Upper lobe of right lung (tissue), 1 donor: ENCODE results near the gene PHF20. TPM values are rescaled to one million over a fixed set of nuclear protein-coding genes. Genes with fewer than 3 reads are reported as not detected.
"Not testable (repeated sequence)": the region's sequence is repeated elsewhere in the genome, so short reads cannot be mapped to it uniquely, and the experiment has no call there.

Experiments
- ATAC-seq: fragments of 200-7000 bp; cut with Tn5 transposase; one replicate; pipeline ENCODE4 v1.9.1; 2020; ENCODE audit warnings: mild to moderate bottlenecking, moderate library complexity
- DNase-seq: peaks from one replicate; pipeline ENCODE4 v3.0.0-alpha.2; 2020
- H3K27ac ChIP-seq: fragments of 200-600 bp; one replicate; pipeline ENCODE4 v1.8.0; 2022
- H3K27me3 ChIP-seq: fragments of 200-600 bp; one replicate; pipeline ENCODE4 v1.8.0; 2022; ENCODE audit warnings: mild to moderate bottlenecking
- H3K36me3 ChIP-seq: fragments of 200-600 bp; one replicate; pipeline ENCODE4 v1.8.0; 2022
- H3K4me1 ChIP-seq: fragments of 200-600 bp; one replicate; pipeline ENCODE4 v1.8.0; 2022
- H3K4me3 ChIP-seq: fragments of 200-600 bp; one replicate; pipeline ENCODE4 v1.8.0; 2022; ENCODE audit warnings: mild to moderate bottlenecking
- H3K9me3 ChIP-seq: fragments of 200-600 bp; one replicate; pipeline ENCODE4 v1.8.0; 2022
- intact Hi-C: fragments of 100-400 bp; cut with DNase I; formaldehyde crosslinking; loops from one replicate; pipeline ENCODE4 v1.11.0; 2022
- long read RNA-seq: library from polyadenylated mRNA; unstranded; transcript quantifications from one replicate; pipeline ENCODE4 v2.0.0, GENCODE V29; 2021
- total RNA-seq: library from RNA; stranded (reverse); fragmentation: NEBNext Ultra II Directional; extraction: Animal tissue kit (Norgen Biotek cat#: 25700); gene quantifications from one replicate; pipeline ENCODE4 v1.2.1, GENCODE V29; 2021
- TF ChIP-seq, protein P1 (sequence below): fragments of 200-600 bp; IDR thresholded peaks from one replicate; pipeline ENCODE4 v1.8.0; 2022; ENCODE audit warnings: antibody characterized with exemption
- donor health status: DM: no; HTN: yes; CAD: no; lungs with severe emphysema.

The PHF20 gene
- 56.5 TPM for total RNA-seq
- long read RNA-seq, full-length matches to known transcripts = 6 of 39 reads
- long read RNA-seq, partial matches to known transcripts = 23 of 39 reads
- long read RNA-seq, other reads (novel, unspliced or antisense) = 10 of 39 reads

DNA sequence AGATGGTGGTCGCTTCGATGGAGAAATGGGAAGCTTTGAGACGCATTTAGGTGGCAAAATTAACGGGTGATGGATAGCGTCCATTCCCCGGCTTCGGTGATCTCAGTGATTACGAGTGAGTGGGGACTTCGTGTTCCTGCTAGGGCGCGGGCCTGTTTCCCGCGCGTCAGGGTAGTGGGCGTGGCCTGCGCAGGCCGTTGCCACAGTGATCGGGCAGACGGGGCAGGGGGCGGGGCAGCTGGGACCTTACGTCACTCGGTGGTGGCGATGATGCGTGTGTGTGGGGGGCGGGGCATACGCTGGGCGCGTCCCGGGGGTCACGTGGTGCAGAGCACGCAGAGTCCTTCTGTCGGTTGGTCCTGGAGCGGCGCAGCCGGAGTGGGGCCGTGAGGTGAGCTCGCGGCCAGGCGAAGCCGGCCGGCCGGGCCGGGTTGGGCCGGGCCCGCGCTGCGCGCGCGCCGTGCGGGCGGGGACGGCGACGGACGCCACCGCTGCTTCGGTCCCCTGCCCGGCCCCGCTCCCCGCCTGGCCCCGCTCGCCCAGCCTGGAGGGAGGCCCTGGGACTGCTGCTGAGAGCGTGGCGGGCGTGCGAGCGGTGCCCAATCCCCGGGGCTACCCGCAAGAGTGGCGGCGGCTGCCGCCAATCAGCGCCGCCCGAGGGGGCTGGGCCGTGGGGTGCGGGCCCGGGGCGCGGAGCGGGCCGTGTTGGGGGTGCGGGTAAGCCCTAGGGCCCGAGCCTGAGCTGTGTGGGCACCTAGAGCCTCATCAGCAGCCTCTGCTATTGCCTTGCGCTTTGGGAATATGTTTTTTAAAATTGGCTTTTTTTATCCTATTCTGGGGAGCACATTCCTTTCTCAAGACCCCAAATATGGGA is at the start of gene PHF20:
PHF20 (plus strand) TSS at position 327 of the 874 bp plus-strand sequence. CDS start 29,508 bp downstream, outside the sequence.
- H3K27me3 ChIP-seq = no peaks in the 10 kb centered on the region
- H3K4me1 ChIP-seq = peaks cover 66% of the 10 kb centered on the region
- TF ChIP-seq, protein P1, sequence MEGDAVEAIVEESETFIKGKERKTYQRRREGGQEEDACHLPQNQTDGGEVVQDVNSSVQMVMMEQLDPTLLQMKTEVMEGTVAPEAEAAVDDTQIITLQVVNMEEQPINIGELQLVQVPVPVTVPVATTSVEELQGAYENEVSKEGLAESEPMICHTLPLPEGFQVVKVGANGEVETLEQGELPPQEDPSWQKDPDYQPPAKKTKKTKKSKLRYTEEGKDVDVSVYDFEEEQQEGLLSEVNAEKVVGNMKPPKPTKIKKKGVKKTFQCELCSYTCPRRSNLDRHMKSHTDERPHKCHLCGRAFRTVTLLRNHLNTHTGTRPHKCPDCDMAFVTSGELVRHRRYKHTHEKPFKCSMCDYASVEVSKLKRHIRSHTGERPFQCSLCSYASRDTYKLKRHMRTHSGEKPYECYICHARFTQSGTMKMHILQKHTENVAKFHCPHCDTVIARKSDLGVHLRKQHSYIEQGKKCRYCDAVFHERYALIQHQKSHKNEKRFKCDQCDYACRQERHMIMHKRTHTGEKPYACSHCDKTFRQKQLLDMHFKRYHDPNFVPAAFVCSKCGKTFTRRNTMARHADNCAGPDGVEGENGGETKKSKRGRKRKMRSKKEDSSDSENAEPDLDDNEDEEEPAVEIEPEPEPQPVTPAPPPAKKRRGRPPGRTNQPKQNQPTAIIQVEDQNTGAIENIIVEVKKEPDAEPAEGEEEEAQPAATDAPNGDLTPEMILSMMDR = no peak
- DNase-seq (peak; percentile 100), ATAC-seq (peak; percentile 94)
- peak within 1 kb of the TSS; percentile 93 for H3K27ac ChIP-seq
- H3K9me3 ChIP-seq = no peaks in the 10 kb centered on the region
- intact Hi-C loops = no loop called here
- no peaks in the 10 kb centered on the region for H3K36me3 ChIP-seq
- peak within 1 kb of the TSS; percentile 84 for H3K4me3 ChIP-seq

GRCh38 chr20:35723275-35723639 is 48.6 kb upstream of the PHF20 start:
- intact Hi-C loops, H3K27me3 ChIP-seq, DNase-seq, H3K4me1 ChIP-seq, H3K27ac ChIP-seq, ATAC-seq, H3K4me3 ChIP-seq, H3K9me3 ChIP-seq: not testable (repeated sequence)
- H3K36me3 ChIP-seq = peaks cover 100% of the 10 kb centered on the region

- peaks cover 100% of the 10 kb centered on the region for H3K36me3 ChIP-seq
- H3K27ac ChIP-seq, H3K27me3 ChIP-seq, intact Hi-C loops, H3K9me3 ChIP-seq, H3K4me1 ChIP-seq, H3K4me3 ChIP-seq, ATAC-seq, DNase-seq: not testable (repeated sequence)
Measured at GRCh38 chr20:35723652-35724320, 48.0 kb upstream of the PHF20 start.

DNA sequence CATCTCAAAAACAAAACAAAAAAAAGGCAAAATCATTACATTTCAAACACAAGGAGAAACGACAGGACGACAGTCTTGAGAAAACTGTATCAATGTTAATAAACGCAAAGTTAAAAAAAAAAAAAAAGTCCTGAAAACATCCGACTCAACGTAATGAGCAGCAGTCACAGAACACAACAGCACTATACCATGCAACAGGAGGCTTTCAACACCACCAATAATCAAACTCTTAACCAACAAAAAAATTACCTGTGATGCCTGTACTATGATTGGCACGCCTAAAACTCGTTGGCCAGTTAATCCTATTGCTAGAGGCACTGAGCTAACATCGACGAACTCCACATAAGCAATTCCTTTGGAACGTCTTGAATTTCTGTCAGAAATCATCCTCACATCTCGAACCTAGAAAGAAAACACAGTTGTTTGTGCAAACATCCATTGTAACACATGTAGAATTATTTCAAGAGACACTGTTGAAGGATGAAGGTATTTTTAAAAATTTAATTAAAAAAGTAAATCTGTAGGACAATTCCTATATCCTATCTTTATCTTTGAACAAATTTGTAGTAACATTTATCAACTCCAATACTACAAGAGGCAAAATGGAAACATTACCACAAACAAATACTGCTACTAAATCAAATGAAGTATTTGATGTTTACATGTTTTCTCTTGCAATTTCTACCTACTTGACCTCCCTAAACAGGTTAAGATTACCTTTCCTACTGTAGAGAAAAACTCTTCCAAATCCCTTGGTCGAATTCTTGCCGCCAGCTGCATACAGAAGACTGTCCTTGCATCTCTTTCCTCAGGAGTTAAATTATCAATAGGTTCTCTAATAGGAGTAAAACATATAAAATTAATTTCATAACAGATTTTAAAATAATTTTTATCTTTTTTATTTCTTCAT is 47.2 kb upstream of the PHF20 start:
- intact Hi-C loops = no loop called here
- no peaks in the 10 kb centered on the region for H3K9me3 ChIP-seq
- no peak for ATAC-seq
- H3K4me3 ChIP-seq = no peak overlapping the region
- DNase-seq = no peak
- H3K4me1 ChIP-seq = peaks cover 7% of the 10 kb centered on the region
- TF ChIP-seq, protein P1 = no peak
- H3K27me3 ChIP-seq = no peaks in the 10 kb centered on the region
- no peak overlapping the region for H3K27ac ChIP-seq
- H3K36me3 ChIP-seq = peaks cover 100% of the 10 kb centered on the region

DNA sequence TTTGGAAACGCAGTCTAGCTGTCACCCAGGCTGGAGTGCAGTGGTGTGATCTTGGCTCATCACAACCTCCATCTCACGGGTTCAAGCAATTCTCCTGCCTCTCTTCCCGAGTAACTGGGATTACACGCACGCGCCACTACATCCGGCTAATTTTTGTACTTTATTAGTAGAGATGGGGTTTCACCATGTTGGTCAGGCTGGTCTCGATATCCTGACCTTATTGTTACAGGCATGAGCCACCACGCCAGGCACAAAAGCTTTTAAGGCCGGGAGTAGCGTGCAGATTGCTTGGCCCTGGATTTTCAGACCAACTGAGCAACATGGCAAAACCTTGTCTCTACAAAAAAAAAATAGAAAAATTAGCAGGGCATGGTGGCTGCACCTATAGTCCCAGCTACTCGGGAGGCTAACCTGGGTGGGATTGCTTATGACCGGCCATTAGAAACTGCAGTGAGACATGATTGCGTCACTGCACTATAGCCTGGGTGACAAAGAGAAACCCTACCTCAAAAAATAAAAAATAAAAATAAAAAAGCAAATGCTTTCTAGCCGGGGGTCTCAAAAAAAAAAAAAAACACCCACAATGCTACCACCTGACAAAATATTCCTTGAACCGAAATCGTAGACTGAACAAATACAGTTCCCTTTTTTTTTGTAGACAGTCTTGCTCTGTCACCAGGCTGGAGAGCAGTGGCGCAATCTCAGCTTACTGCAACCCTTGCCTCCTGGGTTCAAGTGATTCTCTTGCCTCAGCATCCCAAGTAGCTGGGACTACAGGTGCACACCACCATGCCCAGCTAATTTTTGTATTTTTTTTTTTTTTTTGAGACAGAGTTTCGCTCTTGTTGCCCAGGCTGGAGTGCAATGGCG is 44.7 kb upstream of the PHF20 start:
- peak; percentile 48 for ATAC-seq
- no peak overlapping the region for H3K27ac ChIP-seq
- TF ChIP-seq, protein P1 = no peak
- DNase-seq = no peak
- peaks cover 30% of the 10 kb centered on the region for H3K4me1 ChIP-seq
- H3K9me3 ChIP-seq = no peaks in the 10 kb centered on the region
- peaks cover 100% of the 10 kb centered on the region for H3K36me3 ChIP-seq
- no peaks in the 10 kb centered on the region for H3K27me3 ChIP-seq
- intact Hi-C loops = no loop called here
- H3K4me3 ChIP-seq = no peak overlapping the region
